ENCODE data around the gene NAXD.
A peak's percentile ranks its signal among the peaks of the same experiment; 100 is the strongest.
"Not testable (repeated sequence)": the region's sequence is repeated elsewhere in the genome, so short reads cannot be mapped to it uniquely, and the experiment has no call there.

Gene NAXD

DNA sequence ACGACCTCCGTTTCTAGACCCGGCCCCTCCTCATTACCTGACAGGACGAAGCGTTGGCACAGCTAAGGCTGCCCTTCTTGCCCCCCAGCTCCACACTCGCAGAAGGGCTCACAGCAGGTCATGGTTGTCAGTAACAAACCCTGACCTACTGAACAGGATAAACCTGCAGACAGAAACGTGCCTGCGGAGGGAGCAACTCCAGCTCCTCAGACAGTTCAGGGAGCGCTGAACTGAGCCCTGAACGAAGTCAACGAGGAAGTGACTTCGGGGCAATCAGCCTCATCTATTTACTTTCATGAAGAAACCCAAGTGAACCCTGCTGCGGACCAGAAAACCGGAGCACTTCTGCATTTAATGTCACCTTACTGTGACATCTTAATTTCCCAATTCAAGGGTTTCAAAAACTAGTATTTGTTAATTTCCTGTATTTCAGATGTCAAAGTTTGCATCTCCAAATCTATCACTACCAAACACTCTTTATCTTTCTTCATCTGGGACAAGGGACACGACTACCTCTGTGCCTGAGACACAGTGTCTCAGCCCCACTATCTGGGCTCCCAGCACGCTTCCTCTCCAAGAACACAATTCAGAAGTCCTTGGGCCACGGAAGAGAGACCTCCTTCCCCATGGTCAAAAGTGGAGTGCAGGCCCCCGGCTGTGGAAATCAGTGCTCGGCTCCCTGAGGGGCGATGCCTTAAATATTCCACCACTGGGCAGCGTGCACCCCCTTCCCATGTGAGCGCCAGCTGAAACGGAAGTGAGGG lies 50.3 kb downstream of the NAXD start:
- no peak for FAIRE-seq

DNA sequence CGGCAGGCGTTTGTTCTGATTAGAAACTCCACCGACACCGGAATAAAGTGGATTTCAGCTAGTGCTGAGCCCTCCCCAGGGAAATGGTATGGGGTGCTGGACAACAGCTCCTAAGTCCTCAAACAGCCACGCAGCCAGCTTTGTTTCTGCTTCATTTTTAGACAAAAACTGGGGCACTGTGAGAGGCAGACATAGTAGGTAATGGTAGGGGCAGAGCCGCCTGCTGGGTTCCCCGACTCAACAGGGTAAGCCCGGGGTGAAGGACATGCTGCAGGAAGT lies 50.8 kb downstream of the NAXD start:
- FAIRE-seq: no peak

DNA sequence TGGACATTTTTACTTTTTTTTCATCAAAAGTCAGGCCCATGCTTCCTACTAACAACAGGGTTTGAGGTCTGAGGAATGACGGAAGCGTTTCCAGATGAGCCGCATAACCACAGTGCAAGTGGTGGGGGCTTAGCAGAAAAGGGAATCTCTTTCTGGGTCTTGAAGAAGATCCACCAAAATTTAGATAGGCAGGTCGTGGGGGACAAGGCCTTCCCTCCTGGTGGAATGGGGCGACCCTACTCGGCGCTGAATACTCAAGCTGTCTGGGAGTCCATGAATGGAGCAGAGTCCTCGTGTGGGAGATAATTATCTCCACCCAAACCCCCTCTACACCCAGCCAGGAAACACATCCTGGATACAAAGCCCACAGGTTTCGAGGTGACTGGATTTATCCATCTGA lies 53.7 kb downstream of the NAXD start:
- no peak for FAIRE-seq

DNA sequence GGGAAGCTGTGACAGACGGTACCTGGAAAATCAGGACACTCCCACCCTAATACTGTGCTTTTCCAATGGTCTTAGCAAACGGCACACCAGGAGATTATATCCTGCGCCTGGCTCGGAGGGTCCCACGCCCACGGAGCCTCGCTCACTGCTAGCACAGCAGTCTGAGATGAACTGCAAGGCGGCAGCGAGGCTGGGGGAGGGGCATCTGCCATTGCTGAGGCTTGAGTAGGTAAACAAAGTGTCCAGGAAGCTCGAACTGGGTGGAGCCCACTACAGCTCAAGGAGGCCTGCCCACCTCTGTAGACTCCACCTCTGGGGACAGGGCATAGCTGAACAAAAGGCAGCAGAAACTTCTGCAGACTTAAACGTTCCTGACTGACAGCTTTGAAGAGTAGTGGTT lies 54.5 kb downstream of the NAXD start:
- not testable (repeated sequence) for FAIRE-seq

DNA sequence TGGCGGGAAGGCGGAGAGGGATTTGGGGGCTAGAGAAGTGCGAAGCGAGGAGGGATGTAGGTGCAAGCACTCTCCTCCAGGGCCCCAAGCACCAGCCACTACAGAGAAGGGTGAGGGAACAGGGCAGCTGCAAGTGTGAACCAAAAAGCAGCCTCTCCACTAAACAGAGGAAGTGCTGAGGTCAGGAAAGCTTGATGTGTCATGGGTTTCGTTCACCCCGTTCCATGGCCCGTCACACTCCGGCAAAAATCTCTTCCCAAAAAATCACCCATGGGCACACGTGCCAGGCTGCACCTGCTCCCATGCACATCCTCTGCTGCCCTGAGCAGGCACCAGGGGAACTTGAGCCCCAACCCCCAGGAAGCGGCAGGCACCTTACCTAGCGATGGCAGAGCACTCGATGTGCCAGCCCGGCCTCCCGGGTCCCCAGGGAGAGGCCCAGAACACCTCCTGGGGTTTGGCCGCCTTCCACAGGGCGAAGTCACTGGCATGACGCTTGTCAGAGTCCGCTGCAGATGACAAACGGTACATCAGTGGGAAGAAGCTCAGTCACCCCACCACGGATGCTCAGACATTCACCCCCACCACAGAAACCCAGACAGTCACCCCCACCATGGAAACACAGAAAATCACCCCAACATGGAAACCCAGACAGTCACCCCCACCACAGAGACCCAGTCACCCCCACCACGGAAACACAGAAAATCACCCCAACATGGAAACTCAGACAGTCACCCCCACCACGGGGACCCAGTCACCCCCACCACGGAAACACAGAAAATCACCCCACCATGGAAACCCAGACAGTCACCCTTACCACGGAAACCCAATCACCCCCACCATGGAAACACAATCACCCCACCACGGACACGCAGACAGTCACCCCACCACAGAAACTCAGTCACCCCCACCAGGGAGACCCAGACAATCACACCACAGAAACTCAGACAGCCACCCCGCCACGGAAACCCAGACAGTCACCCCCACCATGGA lies 61.5 kb downstream of the NAXD start:
- FAIRE-seq: no peak

DNA sequence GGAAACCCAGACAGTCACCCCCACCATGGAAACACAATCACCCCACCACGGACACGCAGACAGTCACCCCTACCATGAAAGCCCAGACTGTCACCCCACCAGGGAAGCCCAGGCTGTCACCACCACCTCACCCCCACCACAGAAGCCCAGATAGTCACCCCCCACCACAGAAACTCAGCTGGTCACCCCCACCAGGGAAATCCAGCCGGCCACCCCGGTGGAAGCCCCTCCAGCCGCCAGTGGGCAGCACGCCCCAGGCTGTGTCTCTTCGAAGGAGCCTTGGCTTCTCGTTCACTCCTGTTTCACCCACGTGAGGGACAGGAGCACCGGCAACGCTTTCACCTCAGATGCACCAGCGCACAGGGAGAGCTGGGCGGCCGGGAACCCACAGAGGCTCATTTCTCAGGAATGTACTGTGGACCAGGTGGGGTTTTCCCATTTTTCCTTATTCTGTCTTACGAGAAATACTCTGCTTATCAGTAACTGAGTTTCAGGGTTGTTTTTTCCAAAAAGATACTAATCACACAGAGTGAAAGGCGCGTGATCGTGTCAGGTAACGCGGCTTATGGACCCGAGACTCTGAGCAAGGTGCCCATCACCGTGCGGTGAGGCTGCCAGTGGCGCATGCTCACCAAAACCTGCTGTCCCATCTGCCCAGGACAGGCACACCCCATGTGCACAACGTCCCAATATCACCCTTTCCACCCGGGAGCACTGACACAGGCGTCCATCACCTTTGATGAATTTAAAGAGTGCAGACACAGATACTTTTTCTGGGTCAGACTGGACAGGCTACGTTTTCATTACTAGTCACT lies 62.6 kb downstream of the NAXD start:
- no peak for FAIRE-seq

DNA sequence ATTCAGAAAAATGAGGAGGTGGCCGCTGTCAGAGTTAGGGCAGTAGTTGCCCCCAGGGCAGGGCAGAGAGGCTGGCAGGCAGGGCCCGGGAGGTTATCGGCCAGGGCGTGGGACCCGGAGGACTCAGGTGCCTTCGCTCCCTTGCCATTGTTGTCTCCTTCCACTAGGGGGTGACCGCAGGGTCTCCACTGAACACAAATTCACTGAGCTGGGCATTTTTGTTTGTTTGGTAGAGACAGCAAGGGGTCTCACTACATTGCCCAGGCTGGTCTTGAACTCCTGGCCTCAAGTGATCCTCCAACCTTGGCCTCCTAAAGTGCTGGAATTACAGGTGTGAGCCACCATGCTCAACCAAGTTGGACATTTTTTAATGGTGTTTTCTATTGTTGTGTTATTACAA lies 65.5 kb downstream of the NAXD start:
- FAIRE-seq: no peak

DNA sequence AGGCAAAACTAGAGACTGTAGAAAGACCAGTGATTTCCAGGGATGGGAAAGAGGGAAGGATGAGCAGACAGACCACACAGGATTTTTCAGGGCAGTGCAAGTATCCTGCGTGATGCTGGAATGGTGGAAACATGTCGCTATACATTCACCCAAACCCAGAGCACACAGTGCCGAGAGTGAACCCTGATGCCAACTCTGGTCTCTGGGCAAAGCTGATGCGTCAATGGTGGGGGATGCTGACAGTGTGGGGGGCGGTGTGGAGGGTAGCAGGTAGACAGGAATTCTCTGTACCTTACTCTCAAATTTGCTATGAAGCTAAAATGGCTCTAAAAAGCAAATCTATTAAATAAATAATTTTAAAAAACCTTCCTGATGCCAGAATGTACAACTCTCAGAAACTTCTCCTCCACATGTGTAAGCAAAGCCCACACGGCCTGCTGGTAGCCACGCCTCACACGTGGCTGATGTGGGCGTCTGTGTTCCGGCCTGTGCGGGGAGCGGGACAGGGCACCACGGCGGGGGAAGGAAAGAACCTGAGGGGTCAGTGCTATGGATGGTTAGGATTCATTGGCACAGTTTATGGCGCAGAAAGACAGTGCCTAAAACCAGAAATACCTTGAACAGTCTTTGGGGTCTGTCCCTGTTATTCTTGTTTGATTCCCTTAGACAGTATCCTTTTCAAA lies 66.7 kb downstream of the NAXD start:
- FAIRE-seq: no peak

DNA sequence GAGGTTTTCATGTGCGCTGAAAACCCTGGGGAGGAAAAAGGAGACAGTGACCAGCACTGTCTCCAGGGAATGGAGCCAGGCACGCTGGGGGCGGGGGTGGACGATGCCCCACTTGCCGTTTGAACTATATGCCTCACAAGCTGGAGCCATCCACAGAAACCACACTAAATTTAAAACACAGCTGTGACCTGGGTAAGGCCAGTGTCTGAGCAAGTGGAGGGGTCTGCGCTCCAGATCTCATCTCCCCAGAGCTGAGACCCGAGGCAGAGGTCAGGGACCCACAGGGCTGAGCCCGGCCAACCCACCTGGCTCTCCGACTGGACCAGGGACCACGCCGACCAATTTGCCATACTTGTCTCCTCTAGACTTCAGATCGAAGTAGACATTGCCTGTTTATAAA lies 67.4 kb downstream of the NAXD start:
- no peak for FAIRE-seq

DNA sequence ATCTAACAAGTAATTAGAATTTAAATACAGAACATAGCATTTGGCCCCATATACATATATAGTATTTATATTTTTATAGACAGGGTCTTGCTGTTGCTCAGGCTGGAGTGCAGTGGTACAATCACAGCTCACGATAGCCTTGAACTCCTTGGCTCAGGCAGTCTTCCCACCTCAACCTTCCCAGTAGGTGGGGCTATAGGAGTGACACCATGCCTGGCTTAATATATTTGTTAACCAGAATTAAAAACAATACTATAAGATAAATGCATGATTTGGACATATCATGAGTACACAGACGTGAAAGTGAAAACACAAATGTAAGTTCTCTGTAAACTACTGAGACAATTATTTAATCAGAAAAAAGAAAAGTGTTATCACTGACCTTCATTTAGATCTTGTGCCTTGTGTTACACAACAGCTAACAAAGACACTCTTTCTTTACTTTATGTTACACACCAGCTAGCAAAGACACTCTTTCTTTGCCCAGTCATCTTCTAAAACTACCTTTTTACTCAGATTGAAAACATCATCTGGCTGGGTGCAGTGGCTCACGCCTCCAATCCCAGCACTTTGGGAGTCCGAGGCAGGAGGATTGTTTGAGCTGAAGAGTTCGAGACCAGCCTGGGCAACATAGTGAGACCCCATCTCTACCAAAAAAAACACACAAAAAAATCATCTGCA lies 68.0 kb downstream of the NAXD start:
- no peak for FAIRE-seq

DNA sequence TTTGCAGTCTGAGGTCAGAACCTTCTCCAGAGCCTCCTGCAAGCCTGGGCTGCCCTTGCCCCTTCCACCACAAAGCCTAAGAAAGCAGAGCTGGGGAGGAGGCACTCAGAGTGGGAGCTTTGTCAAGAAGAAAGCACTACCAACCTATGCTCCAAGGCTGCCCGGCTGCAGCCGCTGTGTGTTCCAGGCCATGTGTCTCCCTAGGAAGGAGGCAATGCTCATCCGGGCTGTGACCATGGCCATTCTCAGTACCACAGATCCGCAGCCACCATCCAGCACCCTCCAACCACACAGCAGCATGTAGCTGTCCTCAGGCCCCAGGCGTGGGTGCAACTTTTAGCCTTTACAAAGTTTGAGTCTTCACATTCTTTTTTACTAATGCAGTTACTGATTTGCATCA lies 68.6 kb downstream of the NAXD start:
- FAIRE-seq: no peak

DNA sequence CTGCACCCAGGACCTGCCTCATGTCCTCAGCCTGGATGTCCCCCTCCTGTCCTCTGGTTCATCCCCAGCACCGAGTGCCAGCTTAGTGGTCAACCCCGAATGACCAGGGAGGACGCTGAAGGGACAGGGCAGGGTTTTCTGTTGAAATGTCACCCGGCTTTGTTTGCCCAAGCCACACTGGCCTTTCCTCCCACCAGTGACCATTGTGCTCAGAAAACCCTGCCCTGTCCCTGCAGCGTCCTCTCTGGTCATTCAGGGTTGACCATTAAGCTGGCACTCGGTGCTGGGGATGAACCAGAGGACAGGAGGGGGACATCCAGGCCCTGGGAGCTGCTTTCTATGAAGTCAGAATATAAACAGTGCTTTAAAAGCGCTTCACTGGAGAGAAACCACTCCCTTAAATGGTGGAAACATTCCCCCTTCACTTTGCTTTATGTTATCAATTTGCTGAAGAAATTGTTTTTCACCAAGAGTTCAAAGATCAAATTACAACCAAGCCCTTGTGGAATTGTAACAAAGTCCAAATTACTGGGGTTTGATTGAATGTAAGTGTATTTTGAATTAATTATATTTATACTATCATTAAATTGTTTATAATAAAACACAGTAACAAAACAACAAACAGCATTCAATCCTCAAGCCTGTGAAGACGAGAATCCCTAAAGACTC lies 69.2 kb downstream of the NAXD start:
- FAIRE-seq: peak; percentile 99

DNA sequence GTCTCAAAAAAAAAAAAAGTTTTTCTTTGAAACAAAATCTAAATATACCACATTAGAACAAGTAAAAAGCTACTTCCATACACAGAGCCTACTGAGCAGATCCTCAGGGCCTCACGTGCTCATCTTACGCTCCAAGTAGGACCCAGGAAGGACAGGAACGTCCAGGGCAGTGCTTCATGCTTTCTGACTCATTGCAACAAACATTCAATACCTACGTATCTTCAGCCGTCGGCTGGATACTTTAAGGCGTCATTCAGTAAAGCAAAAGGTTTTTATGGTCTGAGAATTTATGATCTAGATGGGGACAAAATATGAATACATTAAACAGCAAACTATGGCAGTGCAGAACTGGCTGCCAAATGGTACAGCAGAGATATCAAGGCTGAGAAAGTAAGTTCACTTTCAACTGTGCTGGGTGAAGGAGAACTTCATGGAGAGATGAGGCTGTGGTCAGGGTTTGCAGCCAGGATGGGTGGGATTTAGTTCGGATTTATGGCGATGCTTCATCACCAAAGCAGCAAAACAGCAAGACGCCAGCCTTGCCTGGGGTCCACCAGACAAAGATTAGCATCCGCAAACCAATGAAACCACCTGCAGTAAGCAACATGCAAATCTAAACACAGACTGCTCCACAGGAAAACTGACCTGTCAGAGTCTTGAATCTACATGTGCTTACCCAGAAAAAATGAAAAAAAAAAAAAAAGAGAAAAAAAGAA lies 70.1 kb downstream of the NAXD start:
- no peak for FAIRE-seq

DNA sequence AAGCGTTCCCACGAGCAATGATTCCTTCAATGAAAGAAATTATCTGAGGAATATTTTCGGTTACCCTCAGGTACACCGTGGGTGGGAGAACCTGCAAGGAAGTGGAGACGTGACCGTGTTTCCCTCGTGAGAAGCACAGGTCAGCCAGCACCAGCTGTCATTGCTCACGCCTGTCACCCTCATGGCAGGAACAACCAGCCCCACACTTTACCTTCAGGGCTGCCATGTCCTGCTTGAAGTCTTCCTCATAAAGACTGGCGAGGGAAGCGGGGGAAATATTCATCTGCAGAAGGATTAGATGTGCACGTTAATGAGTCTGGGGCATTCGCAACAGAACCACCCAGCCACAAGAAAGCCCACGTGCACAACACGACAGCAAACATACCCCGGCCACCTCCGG lies 72.4 kb downstream of the NAXD start:
- no peak for FAIRE-seq

DNA sequence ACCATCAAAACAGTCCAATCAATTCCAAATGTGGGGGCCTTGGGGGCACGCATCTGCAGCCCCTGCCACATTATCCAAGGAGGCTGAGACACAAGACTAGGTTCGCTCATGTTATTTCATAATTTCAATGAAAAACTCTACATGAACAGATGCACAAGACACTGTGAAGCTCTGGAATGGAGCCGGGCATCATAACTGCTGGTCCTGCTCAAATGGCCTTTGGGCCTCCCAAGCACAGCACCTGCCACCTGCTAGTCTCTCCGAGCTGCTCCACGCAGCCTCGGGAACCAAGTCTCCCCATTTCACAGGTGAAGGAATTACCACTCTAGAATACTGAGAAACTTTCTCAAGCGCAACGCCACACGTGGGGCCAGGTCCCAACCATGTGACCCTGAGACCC lies 73.7 kb downstream of the NAXD start:
- FAIRE-seq: no peak
